HCT116 (cell line): Measurements from ENCODE around the gene TSC2. TPM values are rescaled to one million over a fixed set of nuclear protein-coding genes. Genes with fewer than 3 reads are reported as not detected.

ENCODE experiments used
- ATAC-seq: fragments of 200-7000 bp; cut with Tn5 transposase; 2 replicates; pipeline ENCODE4 v1.9.1; 2020; ENCODE audit warnings: mild to moderate bottlenecking, moderate library complexity
- BruUV-seq: library from RNA; stranded (reverse); fragments of 400-500 nt; replicated peaks from 2 replicates; lab custom pipeline; 2021; lab: Mats Ljungman, UMichigan
- CTCF ChIA-PET: fragments of 300-600 bp; sonication (Branson Sonifier 250); formaldehyde crosslinking; loops from one replicate; lab custom pipeline; 2021; ENCODE audit warnings: antibody characterized with exemption; lab: Charles Lee
- POLR2A ChIA-PET: fragments of 300-600, 350-600 bp; sonication (Branson Sonifier 250); formaldehyde crosslinking; loops from one replicate; lab custom pipeline; 2021; ENCODE audit warnings: antibody characterized with exemption; lab: Charles Lee
- RAD21 ChIA-PET, 2 experiments: fragments of 300-600 bp; sonication (Branson Sonifier 250); formaldehyde crosslinking; loops; one replicate each; lab custom pipeline; 2023; ENCODE audit warnings: low total read pairs in 2 of 2; ENCODE audit not compliant: uncharacterized antibody in 2 of 2, unreplicated experiment in 2 of 2, low non-redundant PET in 1 of 2; lab: Charles Lee
- DNase-seq: peaks from one replicate; pipeline ENCODE4 v3.0.0-alpha.2; 2010; ENCODE audit warnings: low read depth, low spot score
- H2AFZ ChIP-seq: fragments of 200-600 bp; shearing (Covaris generic), sonication (generic); 2 replicates; pipeline ENCODE4 v1.6.1; 2017; ENCODE audit warnings: low read depth, mixed run types, mixed read lengths, antibody characterized with exemption, low read length; ENCODE audit not compliant: poor library complexity, severe bottlenecking
- H3K27ac ChIP-seq: 2 replicates; pipeline ENCODE4 v1.5.1; 2012; ENCODE audit warnings: low read depth, low read length
- H3K27me3 ChIP-seq: fragments of 200-600 bp; sonication (generic); 2 replicates; pipeline ENCODE4 v1.6.1; 2016; ENCODE audit warnings: mixed run types, low read length, mixed read lengths; ENCODE audit not compliant: insufficient read depth
- H3K36me3 ChIP-seq, 2 experiments: fragments of 200-500 bp in 1 of 2; fragments of 200-600 bp in 1 of 2; sonication (Bioruptor generic) in 1 of 2; sonication (generic) in 1 of 2; 2 replicates each; pipeline versions ENCODE4 v1.5.1 to v1.6.1; 2014 to 2016; ENCODE audit warnings: low read length in 2 of 2, inconsistent platforms in 1 of 2, mixed read lengths in 1 of 2, mixed run types in 1 of 2; ENCODE audit not compliant: insufficient read depth in 2 of 2, control insufficient read depth in 1 of 2
- H3K4me1 ChIP-seq, 2 experiments: fragments of 200-600 bp in 1 of 2; sonication (generic) in 1 of 2; 2 replicates each; pipeline versions ENCODE4 v1.5.1 to v1.6.1; 2012 to 2017; ENCODE audit warnings: low read length in 2 of 2, inconsistent platforms in 1 of 2, mild to moderate bottlenecking in 1 of 2, mixed read lengths in 1 of 2, mixed run types in 1 of 2, moderate library complexity in 1 of 2; ENCODE audit not compliant: insufficient read depth in 2 of 2, control insufficient read depth in 1 of 2
- H3K4me2 ChIP-seq: fragments of 200-600 bp; sonication (generic); 2 replicates; pipeline ENCODE4 v1.6.1; 2017; ENCODE audit warnings: mixed run types, low read length, mixed read lengths
- H3K4me3 ChIP-seq, 2 experiments: fragments of 200-600 bp in 1 of 2; sonication (generic) in 1 of 2; replicated peaks in 1 of 2; 2 replicates each; pipeline ENCODE4 v1.5.1; 2011 to 2016; ENCODE audit warnings: low read length in 2 of 2, control low read depth in 1 of 2, low read depth in 1 of 2, mild to moderate bottlenecking in 1 of 2, mixed read lengths in 1 of 2, mixed run types in 1 of 2
- H3K79me2 ChIP-seq: fragments of 200-600 bp; sonication (generic); 2 replicates; pipeline ENCODE4 v1.6.1; 2017; ENCODE audit warnings: mild to moderate bottlenecking, mixed run types, low read length, moderate library complexity, mixed read lengths; ENCODE audit not compliant: insufficient read depth
- H3K9ac ChIP-seq: fragments of 200-600 bp; sonication (generic); 2 replicates; pipeline ENCODE4 v1.6.1; 2016; ENCODE audit warnings: low read length, mixed read lengths
- H3K9me2 ChIP-seq: fragments of 200-600 bp; sonication (generic), shearing (Covaris generic); 2 replicates; pipeline ENCODE4 v1.6.1; 2017; ENCODE audit warnings: mixed run types, mild to moderate bottlenecking, moderate library complexity; ENCODE audit not compliant: insufficient read depth
- H3K9me3 ChIP-seq, 2 experiments: fragments of 200-500 bp in 1 of 2; fragments of 200-600 bp in 1 of 2; sonication (Bioruptor generic) in 1 of 2; sonication (generic) in 1 of 2; 2 replicates each; pipeline ENCODE4 v1.6.1; 2014 to 2017; ENCODE audit warnings: low read length in 2 of 2, mixed read lengths in 2 of 2, inconsistent platforms in 1 of 2, low read depth in 1 of 2, mild to moderate bottlenecking in 1 of 2, mixed run types in 1 of 2, moderate library complexity in 1 of 2; ENCODE audit not compliant: control insufficient read depth in 1 of 2, insufficient read depth in 1 of 2
- H4K20me1 ChIP-seq: fragments of 200-600 bp; sonication (generic), shearing (Covaris generic); 2 replicates; pipeline ENCODE4 v1.6.1; 2017; ENCODE audit warnings: mixed run types, mild to moderate bottlenecking, moderate library complexity; ENCODE audit not compliant: insufficient read depth
- CBX3 ChIP-seq: IDR thresholded peaks from 2 replicates; pipeline ENCODE4 v1.6.1; 2012; ENCODE audit warnings: low read depth
- CTCF ChIP-seq, 3 experiments: fragments of 200-600 bp in 1 of 3; sonication (generic) in 1 of 3; IDR thresholded peaks in 2 of 3; conservative IDR thresholded peaks in 1 of 3; 2 replicates each; pipeline ENCODE4 v1.5.1; 2012 to 2017; ENCODE audit warnings: low read depth in 2 of 3, low read length in 2 of 3, antibody characterized with exemption in 1 of 3, borderline replicate concordance in 1 of 3, control low read depth in 1 of 3, mild to moderate bottlenecking in 1 of 3, mixed read lengths in 1 of 3, mixed run types in 1 of 3, moderate library complexity in 1 of 3; ENCODE audit not compliant: insufficient read depth in 1 of 3
- EGR1 ChIP-seq: IDR thresholded peaks from 2 replicates; pipeline ENCODE4 v1.6.1; 2012; ENCODE audit warnings: low read depth
- EZH2 ChIP-seq: fragments of 200-600 bp; sonication (generic); IDR thresholded peaks from 2 replicates; pipeline ENCODE4 v1.6.1; 2017; ENCODE audit warnings: antibody characterized with exemption, mixed run types
- EZH2phosphoT487 ChIP-seq: fragments of 200-600 bp; IDR thresholded peaks from 2 replicates; pipeline ENCODE4 v1.6.1; 2018; ENCODE audit warnings: antibody characterized with exemption, borderline replicate concordance
- JUND ChIP-seq: IDR thresholded peaks from 2 replicates; pipeline ENCODE4 v1.6.1; 2012
- MAX ChIP-seq: IDR thresholded peaks from 2 replicates; pipeline ENCODE4 v1.6.1; 2012
- POLR2A ChIP-seq: IDR thresholded peaks from 2 replicates; pipeline ENCODE4 v1.7.0; 2011; ENCODE audit warnings: borderline replicate concordance; ENCODE audit not compliant: insufficient read depth, insufficient read length; ENCODE audit errors: extremely low read depth
- SIN3A ChIP-seq: IDR thresholded peaks from 2 replicates; pipeline ENCODE4 v1.6.1; 2012; ENCODE audit warnings: low read depth
- SRF ChIP-seq: IDR thresholded peaks from 2 replicates; pipeline ENCODE4 v1.6.1; 2012; ENCODE audit warnings: low read depth
- TCF7L2 ChIP-seq: IDR thresholded peaks from 2 replicates; pipeline ENCODE4 v1.7.0; 2011; ENCODE audit warnings: borderline replicate concordance, inconsistent platforms; ENCODE audit not compliant: insufficient read depth, insufficient read length; ENCODE audit errors: extremely low read depth
- YY1 ChIP-seq: IDR thresholded peaks from 2 replicates; pipeline ENCODE4 v1.6.1; 2011; ENCODE audit warnings: low read length, low read depth, moderate library complexity, mild to moderate bottlenecking; ENCODE audit not compliant: insufficient replicate concordance; ENCODE audit errors: extremely low read depth
- ZBTB33 ChIP-seq: IDR thresholded peaks from 2 replicates; pipeline ENCODE4 v1.6.1; 2011; ENCODE audit warnings: mild to moderate bottlenecking, low read length, moderate library complexity; ENCODE audit not compliant: insufficient replicate concordance; ENCODE audit errors: extremely low read depth
- intact Hi-C: fragments of 100-400 bp; cut with micrococcal nuclease; formaldehyde crosslinking; loops from 2 replicates; pipeline ENCODE4 v1.10.0; 2022
- total RNA-seq: library from RNA; stranded (reverse); gene quantifications from one replicate; pipeline ENCODE4 v1.2.1, GENCODE V29; 2021; ENCODE audit not compliant: unreplicated experiment

TSC2 gene
- total RNA-seq, 1 experiment from 2014 or later = 74.1 TPM

- ChIA-PET CTCF (no interaction called here), POLR2A (interaction anchor here (1.1 kb wide), 1 partner anchor 73 kb away, joined by 4 read pairs; the partner anchor contains the start of gene TRAF7), RAD21 (no interaction called here)
- BruUV-seq = no TSS peak
- Histone ChIP-seq H3K79me2 (no peaks in the 10 kb centered on the region), H4K20me1 (no peaks in the 10 kb centered on the region), H3K27me3 (no peaks in the 10 kb centered on the region), H3K4me1 (no peaks in the 10 kb centered on the region), H3K27ac (no peak overlapping the region), H3K36me3 (0 out of 4 replicates have a peak, but pooled peaks cover 0 to 3% of the 10 kb centered on the region in 2 experiments), H3K9me3 (no peaks in the 10 kb centered on the region), H2AFZ (no peak overlapping the region), H3K4me2 (no peak overlapping the region), H3K9me2 (no peaks in the 10 kb centered on the region)
- intact Hi-C loops = no loop called here
- DNase-seq (no peak), ATAC-seq (no peak)
- TF ChIP-seq CBX3 (no peak), SRF (no peak), EZH2 (no peak), TCF7L2 (no peak), SIN3A (no peak), JUND (no peak)
- TF ChIP-seq, all 23 proteins: peak for 0
- no peak overlapping the region for H3K4me3 ChIP-seq
- H3K9ac ChIP-seq = no peak overlapping the region
Measured at GRCh38 chr16:2082171-2082982, 34.6 kb downstream of the TSC2 start.

- peaks cover 2 to 3% of the 10 kb centered on the region in 2 experiments; a peak in 1 of 4 replicates for H3K36me3 ChIP-seq
- no peaks in the 10 kb centered on the region for H3K9me3 ChIP-seq
- H3K4me1 ChIP-seq = no peaks in the 10 kb centered on the region
- H3K4me3 ChIP-seq = no peak overlapping the region
- H3K9ac ChIP-seq = no peak overlapping the region
- CTCF ChIA-PET = no interaction called here
- H4K20me1 ChIP-seq = no peaks in the 10 kb centered on the region
- H3K79me2 ChIP-seq = no peaks in the 10 kb centered on the region
- intact Hi-C loops = no loop called here
- H2AFZ ChIP-seq = no peak overlapping the region
- no peaks in the 10 kb centered on the region for H3K27me3 ChIP-seq
- POLR2A ChIA-PET = interaction anchor here (1.1 kb wide), 1 partner anchor 73 kb away, joined by 4 read pairs; the partner anchor contains the start of gene TRAF7
- no peak for ATAC-seq
- no peak for DNase-seq
- RAD21 ChIA-PET = no interaction called here
- no peak for TF ChIP-seq EGR1
- no peak for TF ChIP-seq CTCF (IDR thresholded peaks at IDR 0.05 in 2 of 3, conservative IDR thresholded peaks at IDR 0.05 in 1 of 3; ENCODE audit: borderline replicate concordance in 1 of 3, insufficient read depth in 1 of 3, low read depth in 2 of 3, low read length in 2 of 3)
- TF ChIP-seq POLR2A = no peak
- no peak for TF ChIP-seq YY1
- no peak for TF ChIP-seq CBX3
- no peak for TF ChIP-seq EZH2phosphoT487
- TF ChIP-seq ZBTB33 = no peak
- TF ChIP-seq EZH2 = no peak
- no peak for TF ChIP-seq MAX
- TF ChIP-seq, all 23 proteins: peak for 0
- Histone ChIP-seq H3K4me2 (no peak overlapping the region), H3K27ac (no peak overlapping the region), H3K9me2 (no peaks in the 10 kb centered on the region)
- BruUV-seq = no TSS peak
Measured at GRCh38 chr16:2082983-2083364, 35.2 kb downstream of the TSC2 start.
